Neural progenitor cell (in vitro differentiated cells): ENCODE measurements around the gene CCT8.

ENCODE experiments used
- CTCF ChIP-seq: fragments of 200-600 bp; sonication (generic); IDR thresholded peaks from 2 replicates; pipeline ENCODE4 v1.5.1; 2017; ENCODE audit warnings: antibody characterized with exemption, mild to moderate bottlenecking
- EZH2 ChIP-seq: fragments of 200-600 bp; sonication (generic); IDR thresholded peaks from 2 replicates; pipeline ENCODE4 v1.6.1; 2017; ENCODE audit warnings: antibody characterized with exemption, mild to moderate bottlenecking, moderate library complexity

GRCh38 chr21:29034678-29035077 is 38.8 kb downstream of the CCT8 start:
- TF ChIP-seq CTCF, result no peak
- TF ChIP-seq EZH2, result no peak
